ENCODE results near the gene MAP3K20.
"Not testable (repeated sequence)": the region's sequence is repeated elsewhere in the genome, so short reads cannot be mapped to it uniquely, and the experiment has no call there.

MAP3K20 gene

DNA sequence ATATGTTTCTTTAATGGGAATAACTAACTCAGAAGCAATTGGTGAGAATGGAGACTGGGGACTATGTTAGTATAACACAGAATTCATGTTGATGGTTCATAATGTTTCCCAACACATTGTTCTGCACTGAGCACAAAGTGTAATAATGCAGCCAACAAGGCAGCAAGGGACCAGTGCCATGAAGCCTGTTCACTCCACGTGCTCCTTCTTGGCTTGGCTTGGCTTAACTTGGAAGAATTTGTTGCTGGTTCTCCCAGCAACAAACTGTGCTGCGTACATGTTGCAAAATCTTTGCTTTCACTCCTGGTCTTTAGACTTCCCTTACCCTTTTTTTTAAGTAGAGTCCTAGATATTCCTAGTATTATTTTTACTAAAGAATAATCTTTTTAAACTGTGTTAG is 129.7 kb downstream of the MAP3K20 start:
- DNase-seq: no peak

DNA sequence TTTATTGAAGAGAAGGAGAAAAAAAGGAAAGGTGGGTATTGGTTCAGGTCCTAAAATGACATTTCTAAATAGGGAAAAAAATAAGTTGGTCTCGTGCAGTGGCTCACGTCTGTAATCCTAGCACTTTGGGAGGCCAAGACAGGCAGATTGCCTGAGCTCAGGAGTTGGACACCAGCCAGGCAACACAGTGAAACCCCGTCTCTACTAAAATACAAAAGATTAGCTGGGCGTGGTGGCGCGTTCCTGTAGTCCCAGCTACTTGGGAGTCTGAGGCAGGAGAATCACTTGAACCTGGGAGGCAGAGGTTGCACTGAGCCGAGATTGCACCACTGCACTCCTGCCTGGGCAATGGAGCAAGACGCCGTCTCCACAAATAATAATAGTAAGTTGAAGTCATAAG is 131.5 kb downstream of the MAP3K20 start:
- DNase-seq: not testable (repeated sequence)

GRCh38 chr2:173210270-173211196 is 134.9 kb downstream of the MAP3K20 start:
- DNase-seq: no peak

DNA sequence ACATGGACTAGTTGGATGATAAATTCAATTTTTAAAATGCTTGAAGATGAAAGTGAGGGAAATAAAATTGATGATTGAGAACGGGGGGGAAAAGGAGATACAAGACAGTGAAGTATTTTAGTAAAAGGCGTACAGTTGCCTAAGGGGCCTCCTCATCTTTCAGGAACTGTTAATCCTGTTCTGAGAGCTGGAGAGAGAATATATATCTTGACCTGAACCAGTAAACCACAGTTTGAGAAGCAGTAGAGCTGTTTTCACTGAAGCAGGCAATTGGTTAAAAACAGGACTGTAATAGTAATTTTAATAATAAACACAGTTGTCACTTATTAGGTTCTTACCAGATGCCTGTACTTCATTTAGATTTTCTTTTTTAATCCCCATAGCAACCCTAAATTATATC is 137.5 kb downstream of the MAP3K20 start:
- DNase-seq: no peak

- no peak for DNase-seq
Observed at GRCh38 chr2:173214213-173214612, 138.6 kb downstream of the MAP3K20 start.

DNA sequence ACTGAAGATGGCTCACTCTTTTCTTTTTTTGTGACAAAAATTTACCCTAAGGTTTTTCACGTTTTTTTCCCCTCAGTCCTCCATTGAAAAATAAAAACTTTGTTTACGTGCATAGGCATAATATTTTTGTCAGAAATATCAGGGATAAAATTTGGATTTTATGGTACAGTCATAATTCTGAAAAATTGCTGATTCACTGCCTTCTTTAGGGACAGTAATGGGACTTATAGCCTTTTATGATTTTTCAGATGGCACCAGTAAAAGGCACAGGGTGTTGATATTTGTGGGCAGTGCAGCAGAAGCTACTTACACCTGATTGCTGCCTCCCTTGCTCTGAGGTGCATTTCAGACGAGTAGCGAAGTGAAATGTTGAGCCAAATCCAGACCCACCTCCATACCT is 139.7 kb downstream of the MAP3K20 start:
- DNase-seq: no peak

- DNase-seq: no peak
Observed at GRCh38 chr2:173216051-173216450, 140.4 kb downstream of the MAP3K20 start.

DNA sequence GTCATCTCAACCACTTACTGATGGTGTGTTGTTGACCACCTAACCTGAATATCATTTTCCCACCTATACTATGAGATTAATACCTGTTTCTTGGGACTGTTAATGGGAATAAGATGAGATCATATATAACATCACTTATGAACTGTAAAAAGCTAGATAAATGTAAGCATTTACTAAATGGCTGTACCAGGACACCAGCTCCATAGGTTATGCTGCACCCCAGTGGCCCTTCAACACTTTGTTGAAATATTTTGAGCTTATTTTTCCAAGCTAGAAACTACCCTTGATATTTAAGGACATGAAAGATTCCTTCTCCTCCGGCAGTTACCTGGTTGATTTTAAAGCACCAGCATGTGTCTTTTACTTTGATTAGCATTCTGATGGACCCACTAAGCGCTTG is 141.0 kb downstream of the MAP3K20 start:
- no peak for DNase-seq

GRCh38 chr2:173217116-173217840 is 141.6 kb downstream of the MAP3K20 start:
- no peak for DNase-seq

GRCh38 chr2:173218326-173219056 is 142.8 kb downstream of the MAP3K20 start:
- DNase-seq: no peak

DNA sequence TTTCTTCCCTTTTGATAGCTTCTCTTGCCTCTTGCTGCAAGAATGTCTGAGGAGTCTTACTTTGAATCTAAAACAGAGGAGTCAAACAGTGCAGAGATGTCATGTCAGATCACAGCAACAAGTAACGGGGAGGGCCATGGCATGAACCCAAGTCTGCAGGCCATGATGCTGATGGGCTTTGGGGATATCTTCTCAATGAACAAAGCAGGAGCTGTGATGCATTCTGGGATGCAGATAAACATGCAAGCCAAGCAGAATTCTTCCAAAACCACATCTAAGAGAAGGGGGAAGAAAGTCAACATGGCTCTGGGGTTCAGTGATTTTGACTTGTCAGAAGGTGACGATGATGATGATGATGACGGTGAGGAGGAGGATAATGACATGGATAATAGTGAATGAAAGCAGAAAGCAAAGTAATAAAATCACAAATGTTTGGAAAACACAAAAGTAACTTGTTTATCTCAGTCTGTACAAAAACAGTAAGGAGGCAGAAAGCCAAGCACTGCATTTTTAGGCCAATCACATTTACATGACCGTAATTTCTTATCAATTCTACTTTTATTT is 145.6 kb downstream of the MAP3K20 start:
- DNase-seq: no peak

DNA sequence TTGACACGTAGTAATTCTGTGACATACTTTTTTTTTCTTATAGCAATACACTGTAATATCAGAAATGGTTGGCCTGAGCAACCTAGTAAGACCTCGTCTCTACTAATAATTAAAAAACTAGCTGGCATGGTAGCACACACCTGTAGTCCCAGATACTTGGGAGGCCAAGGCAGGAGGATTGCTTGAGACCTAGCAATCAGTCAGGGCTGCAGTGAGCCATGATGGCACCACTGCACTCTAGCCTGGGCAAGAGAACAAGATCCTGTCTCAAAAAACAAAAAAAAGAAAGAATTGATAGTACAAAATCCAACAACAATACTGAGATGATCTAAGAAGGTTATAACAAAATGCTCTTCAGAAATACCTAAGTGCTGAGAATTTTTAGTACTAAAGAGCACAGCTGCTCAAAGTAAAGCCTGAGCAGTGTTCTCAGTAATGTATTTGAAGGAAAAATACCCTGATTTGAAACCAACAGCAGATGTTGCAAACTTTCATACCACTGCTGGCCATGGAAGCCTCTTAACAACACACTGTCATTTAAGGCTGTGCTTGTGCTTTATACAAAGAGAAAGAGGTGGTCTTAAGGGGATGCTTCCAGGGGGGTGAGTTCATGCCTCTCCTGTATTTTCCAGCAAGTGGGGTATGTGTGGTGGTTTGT is 146.4 kb downstream of the MAP3K20 start:
- DNase-seq: no peak

- no peak for DNase-seq
Observed at GRCh38 chr2:173223871-173224270, 148.2 kb downstream of the MAP3K20 start.

- DNase-seq: no peak
Observed at GRCh38 chr2:173226899-173227698, 151.5 kb downstream of the MAP3K20 start.

DNA sequence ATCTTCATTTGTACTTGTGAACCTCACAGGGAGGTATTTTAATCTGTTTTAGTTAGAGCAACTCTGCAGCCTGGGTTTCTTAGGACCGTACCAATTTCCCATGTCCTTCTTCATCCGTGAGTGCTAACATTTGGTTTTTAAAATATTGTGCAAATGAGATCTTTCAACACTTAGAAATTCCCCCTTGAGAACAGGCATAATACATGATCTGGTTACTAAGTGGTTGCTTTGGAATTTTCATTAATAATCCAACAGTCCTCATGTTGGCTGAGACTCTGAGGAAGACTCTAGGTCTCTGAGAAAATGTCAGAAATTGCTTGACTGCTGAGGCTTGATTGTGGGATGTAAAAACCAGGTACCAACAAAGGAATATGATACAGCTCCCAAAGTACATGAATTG is 153.4 kb downstream of the MAP3K20 start:
- no peak for DNase-seq

- no peak for DNase-seq
Observed at GRCh38 chr2:173230181-173230580, 154.5 kb downstream of the MAP3K20 start.

- DNase-seq: no peak
Observed at GRCh38 chr2:173231042-173231441, 155.4 kb downstream of the MAP3K20 start.

DNA sequence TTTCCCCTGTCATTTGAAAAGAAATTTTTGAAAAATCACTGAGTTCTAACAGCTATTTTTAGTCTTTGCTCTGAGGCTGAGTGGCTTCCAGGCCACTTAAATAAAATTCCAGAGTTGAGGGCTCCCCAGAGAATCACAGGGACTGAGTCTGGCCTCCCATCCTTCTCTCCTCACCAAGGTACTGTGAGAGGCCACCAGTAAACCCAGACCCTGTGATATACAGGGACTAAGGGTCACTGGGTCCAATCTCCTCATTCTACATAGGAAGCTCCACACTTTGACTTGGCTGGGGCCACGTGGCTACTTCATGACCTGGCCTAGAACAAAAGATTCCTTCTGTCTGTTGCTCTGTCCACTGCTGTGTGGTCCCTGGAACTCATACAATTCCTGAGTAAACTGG is 155.8 kb downstream of the MAP3K20 start:
- no peak for DNase-seq

GRCh38 chr2:173232956-173233744 is 157.5 kb downstream of the MAP3K20 start:
- DNase-seq: no peak

- no peak for DNase-seq
Observed at GRCh38 chr2:173235947-173236803, 160.5 kb downstream of the MAP3K20 start.

All from activated gamma-delta T cell (primary cell).